ENCODE results near the gene PLD1. TPM values are rescaled to one million over a fixed set of nuclear protein-coding genes. Genes with fewer than 3 reads are reported as not detected.

PLD1 gene
- total RNA-seq, 4 donors from 2014 or later = 15.3 to 55.9 (median 45.4) TPM

DNA sequence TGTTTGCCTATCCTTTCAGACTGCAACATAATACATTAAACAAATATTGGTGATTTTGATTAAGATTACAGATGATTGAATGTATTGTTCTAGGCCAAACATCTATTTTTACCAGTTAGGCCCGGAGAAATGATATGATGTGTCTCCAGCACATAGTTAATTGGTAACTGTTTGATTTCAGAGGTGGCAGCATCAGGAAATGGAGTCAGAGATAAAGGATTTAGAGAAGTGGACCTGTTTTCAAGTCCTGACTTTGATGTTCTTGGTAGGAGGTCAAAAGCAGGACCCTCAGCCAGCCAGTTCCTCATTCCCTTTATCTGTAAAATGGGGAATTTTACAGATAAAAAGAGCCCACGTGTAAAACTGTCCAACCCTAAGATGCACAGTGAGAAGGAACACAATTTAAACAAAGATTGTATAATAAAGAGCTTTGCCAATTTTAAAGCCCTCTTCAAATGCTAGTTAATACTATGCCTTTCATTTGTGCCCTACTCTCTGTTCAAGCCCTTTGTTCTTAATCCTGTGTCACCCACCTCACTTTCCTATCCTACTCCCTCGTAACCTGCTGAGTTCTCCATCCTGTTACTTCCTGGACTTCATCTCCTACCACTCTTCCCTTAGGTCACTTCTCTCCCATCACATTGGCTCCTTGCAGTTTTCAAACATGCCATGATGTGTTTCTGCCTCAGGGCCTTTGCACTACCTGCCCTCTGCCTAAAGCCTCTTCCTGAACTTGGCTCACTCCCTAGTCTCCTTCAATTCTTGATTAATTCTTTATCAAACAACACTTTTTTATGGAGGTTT lies 35.4 kb upstream of the PLD1 start:
- no peak overlapping the region for H3K27ac ChIP-seq
- TF ChIP-seq POLR2A (IDR thresholded peaks at IDR 0.05) (no peak), EP300 (IDR thresholded peaks at IDR 0.05) (no peak)
- TF ChIP-seq, protein P1, sequence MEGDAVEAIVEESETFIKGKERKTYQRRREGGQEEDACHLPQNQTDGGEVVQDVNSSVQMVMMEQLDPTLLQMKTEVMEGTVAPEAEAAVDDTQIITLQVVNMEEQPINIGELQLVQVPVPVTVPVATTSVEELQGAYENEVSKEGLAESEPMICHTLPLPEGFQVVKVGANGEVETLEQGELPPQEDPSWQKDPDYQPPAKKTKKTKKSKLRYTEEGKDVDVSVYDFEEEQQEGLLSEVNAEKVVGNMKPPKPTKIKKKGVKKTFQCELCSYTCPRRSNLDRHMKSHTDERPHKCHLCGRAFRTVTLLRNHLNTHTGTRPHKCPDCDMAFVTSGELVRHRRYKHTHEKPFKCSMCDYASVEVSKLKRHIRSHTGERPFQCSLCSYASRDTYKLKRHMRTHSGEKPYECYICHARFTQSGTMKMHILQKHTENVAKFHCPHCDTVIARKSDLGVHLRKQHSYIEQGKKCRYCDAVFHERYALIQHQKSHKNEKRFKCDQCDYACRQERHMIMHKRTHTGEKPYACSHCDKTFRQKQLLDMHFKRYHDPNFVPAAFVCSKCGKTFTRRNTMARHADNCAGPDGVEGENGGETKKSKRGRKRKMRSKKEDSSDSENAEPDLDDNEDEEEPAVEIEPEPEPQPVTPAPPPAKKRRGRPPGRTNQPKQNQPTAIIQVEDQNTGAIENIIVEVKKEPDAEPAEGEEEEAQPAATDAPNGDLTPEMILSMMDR (IDR thresholded peaks at IDR 0.05) = no peak
- no peaks in the 10 kb centered on the region for H3K27me3 ChIP-seq
- WGBS, 2 donors = 85% methylated on average over 3 of the region's 3 CpGs
- H3K9me3 ChIP-seq = no peaks in the 10 kb centered on the region
- H3K36me3 ChIP-seq = no peaks in the 10 kb centered on the region
- peaks cover 0 to 22% (median 0%) of the 10 kb centered on the region in 4 donors for H3K4me1 ChIP-seq
- H3K4me3 ChIP-seq = no peak overlapping the region
- DNase-seq (ENCODE audit: low spot score in 2 of 2) = no peak

- 98 to 100% methylated on average over 2 of the region's 2 CpGs for WGBS, 2 donors
- TF ChIP-seq POLR2A (IDR thresholded peaks at IDR 0.05) (no peak), EP300 (IDR thresholded peaks at IDR 0.05) (no peak)
- TF ChIP-seq, protein P1 (IDR thresholded peaks at IDR 0.05) = no peak
Observed at GRCh38 chr3:171844873-171845272, 34.6 kb upstream of the PLD1 start.

DNA sequence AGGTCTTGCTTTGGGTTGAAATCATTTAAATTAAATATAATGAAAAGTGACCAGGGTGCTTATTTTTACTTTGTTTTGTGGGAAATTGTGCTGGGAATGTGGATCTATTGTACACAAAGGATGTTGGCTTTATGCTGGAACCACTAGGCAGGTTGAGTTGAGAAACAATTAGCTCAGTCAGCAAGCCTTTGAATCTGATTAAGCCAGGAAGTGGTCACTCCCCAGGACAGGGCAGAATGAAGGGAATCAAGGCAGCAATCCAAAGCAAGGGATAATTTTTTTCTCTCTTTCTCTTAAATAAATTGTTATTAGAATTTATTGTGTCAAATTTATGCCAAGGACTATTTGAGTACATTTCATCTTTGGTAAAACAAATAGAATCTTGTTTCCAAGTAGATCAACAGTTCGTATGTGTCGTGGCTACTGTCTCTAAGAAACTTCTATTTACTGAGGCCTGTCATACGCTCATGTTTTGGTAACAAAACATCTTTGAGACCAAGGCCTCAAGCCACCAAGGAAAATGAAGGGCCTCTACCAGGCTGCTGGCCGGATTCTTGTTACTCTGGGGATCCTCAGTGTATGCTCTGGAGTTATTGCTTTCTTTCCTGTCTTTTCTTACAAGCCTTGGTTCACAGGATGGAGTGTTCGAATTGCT lies 32.7 kb upstream of the PLD1 start, which contains the start of gene TMEM212:
Gene TMEM212 (plus strand): TSS at position 486 of the 655 bp plus-strand sequence. CDS start 35 bp downstream, at position 521.
- H3K27ac ChIP-seq = peak within 1 kb of the TSS in 2 of 4 donors; percentile 12 to 42
- no peak within 1 kb of the TSS for H3K4me3 ChIP-seq
- peaks cover 0 to 24% (median 4%) of the 10 kb centered on the region in 4 donors for H3K4me1 ChIP-seq
- TF ChIP-seq EP300 (IDR thresholded peaks at IDR 0.05) (no peak), POLR2A (IDR thresholded peaks at IDR 0.05) (no peak)
- TF ChIP-seq, protein P1 (IDR thresholded peaks at IDR 0.05) = no peak
- no peaks in the 10 kb centered on the region for H3K36me3 ChIP-seq
- WGBS, 2 donors = 39 to 62% methylated on average over 5 of the region's 5 CpGs
- no peak for DNase-seq (ENCODE audit: low spot score in 2 of 2)
- H3K27me3 ChIP-seq = no peaks in the 10 kb centered on the region
- H3K9me3 ChIP-seq = no peaks in the 10 kb centered on the region

More at GRCh38 chr3:171844873-171845272, 34.6 kb upstream of the PLD1 start:
- Histone ChIP-seq H3K9me3 (no peaks in the 10 kb centered on the region), H3K36me3 (no peaks in the 10 kb centered on the region), H3K4me3 (no peak overlapping the region), H3K27ac (no peak overlapping the region), H3K4me1 (peaks cover 0 to 16% (median 0%) of the 10 kb centered on the region in 4 donors), H3K27me3 (no peaks in the 10 kb centered on the region)
- no peak for DNase-seq (ENCODE audit: low spot score in 2 of 2)

DNA sequence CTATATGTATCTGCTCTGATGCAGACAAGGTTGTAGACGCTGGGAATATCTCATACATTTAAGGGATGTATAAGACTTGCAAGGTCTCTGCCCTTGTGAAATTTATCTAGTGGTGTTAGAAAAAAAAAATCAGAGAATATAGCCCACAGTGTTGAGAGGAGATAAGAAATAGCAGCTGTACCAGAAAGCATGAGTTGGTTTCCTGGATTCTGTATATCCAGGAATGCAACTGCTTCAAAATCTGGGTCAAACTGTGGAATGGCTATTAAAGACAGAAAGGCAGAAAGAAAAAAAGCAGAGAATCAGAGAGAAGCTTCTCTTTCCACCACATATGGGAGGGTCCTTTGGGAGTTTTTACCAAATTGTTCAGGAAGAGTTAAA lies 31.3 kb upstream of the PLD1 start:
- no peak overlapping the region for H3K4me3 ChIP-seq
- H3K27me3 ChIP-seq = no peaks in the 10 kb centered on the region
- DNase-seq (ENCODE audit: low spot score in 2 of 2) = no peak
- whole genome bisulfite sequencing, 2 donors = 83 to 93% methylated on average over 1 of the region's 1 CpG
- H3K4me1 ChIP-seq = peaks cover 0 to 33% (median 5%) of the 10 kb centered on the region in 4 donors
- TF ChIP-seq POLR2A (IDR thresholded peaks at IDR 0.05) = no peak
- TF ChIP-seq, protein P1 (IDR thresholded peaks at IDR 0.05) = no peak
- TF ChIP-seq EP300 (IDR thresholded peaks at IDR 0.05) = no peak
- no peaks in the 10 kb centered on the region for H3K36me3 ChIP-seq
- no peaks in the 10 kb centered on the region for H3K9me3 ChIP-seq
- no peak overlapping the region for H3K27ac ChIP-seq

All from tibial nerve (tissue), 4 donors.